Ovary (tissue), 3 donors: ENCODE measurements around the gene BTRC.

Experiments
- CTCF ChIP-seq, 3 donors: fragments of 450-650 bp in 2 of 3; fragments of 200-600 bp in 1 of 3; IDR thresholded peaks; one replicate each; pipeline versions ENCODE4 v1.5.1 to v1.8.0; 2016 to 2022; ENCODE audit warnings: antibody characterized with exemption in 3 of 3, mild to moderate bottlenecking in 1 of 3
- POLR2A ChIP-seq: fragments of 450-650 bp; IDR thresholded peaks from one replicate; pipeline ENCODE4 v1.6.1; 2017; ENCODE audit warnings: antibody characterized with exemption, mild to moderate bottlenecking, moderate library complexity
- donor health status: DM: no; HTN: no; CAD: no.

GRCh38 chr10:101346177-101346576 lies 7.8 kb upstream of the BTRC start:
- no peak for TF ChIP-seq CTCF (IDR thresholded peaks at IDR 0.05)
- no peak for TF ChIP-seq POLR2A
